ENCODE data around the gene EFNA4.

DNA sequence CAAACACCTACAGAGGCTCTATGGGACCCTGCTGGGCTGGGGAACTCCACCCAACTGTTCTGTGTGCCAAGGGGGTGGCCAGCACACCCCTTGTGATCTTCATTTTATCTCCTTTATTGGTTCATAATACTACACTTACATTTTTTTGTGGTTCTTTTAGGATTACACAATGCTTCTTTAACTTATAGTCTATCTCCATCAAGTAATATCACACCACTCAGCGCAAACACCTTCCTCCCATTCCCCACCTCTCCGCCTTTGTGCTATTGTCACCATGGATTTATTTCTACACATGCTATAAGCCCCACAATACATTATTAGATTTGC lies 31.0 kb downstream of the EFNA4 start:
- TF ChIP-seq, protein P1, sequence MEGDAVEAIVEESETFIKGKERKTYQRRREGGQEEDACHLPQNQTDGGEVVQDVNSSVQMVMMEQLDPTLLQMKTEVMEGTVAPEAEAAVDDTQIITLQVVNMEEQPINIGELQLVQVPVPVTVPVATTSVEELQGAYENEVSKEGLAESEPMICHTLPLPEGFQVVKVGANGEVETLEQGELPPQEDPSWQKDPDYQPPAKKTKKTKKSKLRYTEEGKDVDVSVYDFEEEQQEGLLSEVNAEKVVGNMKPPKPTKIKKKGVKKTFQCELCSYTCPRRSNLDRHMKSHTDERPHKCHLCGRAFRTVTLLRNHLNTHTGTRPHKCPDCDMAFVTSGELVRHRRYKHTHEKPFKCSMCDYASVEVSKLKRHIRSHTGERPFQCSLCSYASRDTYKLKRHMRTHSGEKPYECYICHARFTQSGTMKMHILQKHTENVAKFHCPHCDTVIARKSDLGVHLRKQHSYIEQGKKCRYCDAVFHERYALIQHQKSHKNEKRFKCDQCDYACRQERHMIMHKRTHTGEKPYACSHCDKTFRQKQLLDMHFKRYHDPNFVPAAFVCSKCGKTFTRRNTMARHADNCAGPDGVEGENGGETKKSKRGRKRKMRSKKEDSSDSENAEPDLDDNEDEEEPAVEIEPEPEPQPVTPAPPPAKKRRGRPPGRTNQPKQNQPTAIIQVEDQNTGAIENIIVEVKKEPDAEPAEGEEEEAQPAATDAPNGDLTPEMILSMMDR (IDR thresholded peaks at IDR 0.05; ENCODE audit: control extremely low read depth in 1 of 3, insufficient read depth in 1 of 3, low read depth in 1 of 3, low read length in 3 of 3): no peak
- TF ChIP-seq YY1 (IDR thresholded peaks at IDR 0.05; ENCODE audit: low read depth, low read length) (no peak), POLR2A (IDR thresholded peaks at IDR 0.05; ENCODE audit: control extremely low read depth in 1 of 2, low read depth in 2 of 2, low read length in 2 of 2) (no peak), CHD1 (IDR thresholded peaks at IDR 0.05; ENCODE audit: low read depth, low read length) (no peak), SIN3A (conservative IDR thresholded peaks at IDR 0.05 in 1 of 2, IDR thresholded peaks at IDR 0.05 in 1 of 2; ENCODE audit: low read depth in 1 of 2, low read length in 2 of 2) (no peak), EP300 (IDR thresholded peaks at IDR 0.05; ENCODE audit: borderline replicate concordance in 1 of 2, low read depth in 2 of 2, low read length in 2 of 2) (no peak), EZH2 (IDR thresholded peaks at IDR 0.05; ENCODE audit: low read depth, low read length, severe bottlenecking) (no peak), HDAC2 (IDR thresholded peaks at IDR 0.05; ENCODE audit: borderline replicate concordance in 1 of 2, low read depth in 2 of 2, low read length in 2 of 2) (no peak), CREB1 (IDR thresholded peaks at IDR 0.05) (no peak), RXRA (IDR thresholded peaks at IDR 0.05; ENCODE audit: insufficient read depth, low read depth, low read length) (no peak), JUN (IDR thresholded peaks at IDR 0.05; ENCODE audit: low read depth, low read length) (no peak), RNF2 (IDR thresholded peaks at IDR 0.05; ENCODE audit: borderline replicate concordance, low read depth, low read length, missing control alignments, poor library complexity, severe bottlenecking) (no peak)
- TF ChIP-seq, protein P2, sequence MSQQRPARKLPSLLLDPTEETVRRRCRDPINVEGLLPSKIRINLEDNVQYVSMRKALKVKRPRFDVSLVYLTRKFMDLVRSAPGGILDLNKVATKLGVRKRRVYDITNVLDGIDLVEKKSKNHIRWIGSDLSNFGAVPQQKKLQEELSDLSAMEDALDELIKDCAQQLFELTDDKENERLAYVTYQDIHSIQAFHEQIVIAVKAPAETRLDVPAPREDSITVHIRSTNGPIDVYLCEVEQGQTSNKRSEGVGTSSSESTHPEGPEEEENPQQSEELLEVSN (IDR thresholded peaks at IDR 0.05): no peak

Measured in H1 (cell line).